Renal cortex interstitium (tissue), 11 donors: ENCODE measurements around the gene TADA2A. TPM values are rescaled to one million over a fixed set of nuclear protein-coding genes. Genes with fewer than 3 reads are reported as not detected.

Experiments used
- DNase-seq, 11 donors: peaks; one replicate each; pipeline ENCODE4 v3.0.0-alpha.2; 2013; ENCODE audit warnings: low read depth in 9 of 11, low spot score in 4 of 11; ENCODE audit errors: extremely low read depth in 1 of 11
- polyA plus RNA-seq, 3 donors: library from polyadenylated mRNA; unstranded; fragments of 120-200 nt; gene quantifications; one replicate each; pipeline ENCODE4 v1.2.1, GENCODE V29; 2013; ENCODE audit not compliant: insufficient read length in 3 of 3

The TADA2A gene
- polyA plus RNA-seq, 3 donors, result 23.9 to 27.0 (median 25.0) TPM

DNA sequence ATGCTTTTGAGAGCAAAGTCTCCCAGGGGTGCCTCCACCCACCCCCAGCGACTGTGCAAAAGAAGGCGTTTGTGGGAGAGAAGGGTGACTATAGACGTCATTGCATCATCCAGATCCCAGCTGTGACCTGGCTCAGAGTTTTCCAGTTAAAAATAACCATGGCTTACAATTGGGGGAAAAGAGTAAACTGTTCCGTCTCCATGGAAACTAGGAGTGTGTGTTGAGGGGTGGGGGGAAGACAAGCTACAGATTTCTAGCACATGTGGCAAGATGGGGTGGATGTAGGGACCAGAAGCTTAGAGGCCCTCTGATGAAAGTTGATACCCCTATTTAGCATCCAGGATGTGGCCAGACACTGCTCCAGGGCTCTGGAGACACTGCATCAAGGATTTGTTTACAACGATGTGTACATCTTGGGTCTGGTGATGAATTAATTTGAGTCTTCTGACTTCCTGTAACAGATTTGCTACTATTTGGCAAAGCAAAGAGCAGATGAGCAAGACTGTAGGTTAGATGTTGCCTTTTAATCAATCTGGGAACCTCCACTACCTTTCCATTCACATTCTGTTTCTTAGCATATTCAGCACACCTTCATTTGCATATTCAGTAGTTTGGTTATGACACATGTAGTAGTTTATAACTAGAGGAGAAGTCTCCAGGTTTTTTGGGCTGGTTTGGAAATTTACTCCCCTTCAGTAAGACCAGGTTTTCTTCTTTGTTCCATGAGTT lies 76.8 kb downstream of the TADA2A start:
- no peak for DNase-seq

DNA sequence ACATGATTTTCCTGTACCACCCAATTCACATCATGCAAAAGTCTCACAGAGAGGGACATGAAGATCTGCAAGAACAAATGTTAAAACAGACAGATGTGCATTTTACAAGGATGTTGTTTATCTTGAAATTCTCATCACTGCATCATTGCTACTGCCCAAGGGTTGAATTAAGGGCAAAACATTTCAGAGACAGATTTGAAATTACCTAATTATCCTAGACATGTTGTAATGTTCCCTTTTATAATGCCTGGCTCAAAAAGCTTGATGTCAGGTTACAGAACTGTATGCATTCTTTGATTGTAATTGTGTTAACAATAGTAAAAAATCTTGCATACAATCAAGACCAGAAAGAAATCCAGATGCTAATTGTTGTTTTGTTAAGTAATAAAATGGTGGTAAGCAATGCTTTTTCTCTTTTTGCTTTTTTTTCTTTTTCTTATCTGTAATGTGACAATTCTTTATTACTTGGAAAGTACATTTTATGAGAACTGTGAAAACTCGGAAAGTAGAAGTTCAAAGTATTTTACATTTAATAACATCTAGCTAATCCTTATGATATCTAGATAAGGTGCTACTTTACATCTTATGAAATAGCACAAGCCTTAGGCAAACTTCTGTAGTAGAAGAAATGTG lies 79.4 kb downstream of the TADA2A start:
- no peak for DNase-seq

DNA sequence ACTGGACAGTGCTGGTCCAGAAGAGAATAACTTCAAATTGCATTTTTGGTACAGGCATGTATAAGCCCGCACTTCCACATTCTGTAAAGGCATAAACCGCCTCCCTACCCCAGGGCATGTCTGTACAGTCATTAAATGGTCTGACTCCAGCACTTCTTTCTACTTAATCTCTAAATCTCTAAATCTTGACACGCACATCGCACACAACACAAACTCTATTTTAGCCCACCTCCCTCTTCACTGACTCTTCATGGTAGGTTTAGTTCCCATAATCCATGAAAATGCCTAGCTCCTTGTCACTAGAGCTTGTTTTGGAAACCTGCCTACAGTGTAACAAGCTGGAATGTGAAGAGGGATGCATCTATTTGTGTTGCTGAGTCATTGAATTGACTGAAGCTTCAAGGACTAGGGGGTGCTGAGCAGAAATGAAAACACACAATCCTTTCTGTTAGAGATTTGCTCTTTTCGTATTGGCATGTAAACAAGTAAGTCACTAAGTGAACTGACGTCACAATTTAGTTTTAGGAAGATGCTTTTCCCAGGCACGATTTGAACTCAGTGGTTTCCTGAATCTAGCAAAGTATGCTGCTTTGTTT lies 81.4 kb downstream of the TADA2A start:
- peak in 3 of 11 donors; percentile 57 to 61 (median 59) for DNase-seq

DNA sequence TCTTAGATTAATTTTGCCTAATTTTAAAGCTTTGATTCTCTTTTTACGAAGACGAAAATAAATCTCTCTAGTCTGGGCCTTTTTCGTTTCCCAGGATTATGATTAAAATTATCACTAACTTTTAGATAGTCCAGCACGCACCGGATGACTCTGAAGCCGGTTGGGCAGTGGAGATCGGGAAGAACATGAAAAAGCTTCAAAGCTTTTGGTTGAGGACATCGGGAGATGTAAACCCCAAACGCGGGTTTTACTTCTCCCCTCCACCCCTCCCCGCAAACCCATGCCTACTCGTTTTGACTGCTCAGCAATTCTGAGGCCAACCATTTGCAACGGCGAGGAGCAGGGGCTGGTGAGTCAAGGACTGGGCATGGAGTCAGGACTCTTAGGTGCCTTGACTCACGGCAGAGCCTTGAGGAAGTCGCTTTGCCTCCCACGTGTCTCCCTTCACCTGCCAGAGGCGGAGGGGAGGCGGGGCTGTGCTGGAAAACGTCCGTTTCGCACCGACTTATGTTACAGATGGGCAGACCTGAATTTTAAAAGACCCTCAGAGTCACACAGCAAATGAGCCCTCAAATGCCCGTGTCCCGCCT lies 82.0 kb downstream of the TADA2A start:
- DNase-seq, result peak in 4 of 11 donors; percentile 39 to 48 (median 44)

DNA sequence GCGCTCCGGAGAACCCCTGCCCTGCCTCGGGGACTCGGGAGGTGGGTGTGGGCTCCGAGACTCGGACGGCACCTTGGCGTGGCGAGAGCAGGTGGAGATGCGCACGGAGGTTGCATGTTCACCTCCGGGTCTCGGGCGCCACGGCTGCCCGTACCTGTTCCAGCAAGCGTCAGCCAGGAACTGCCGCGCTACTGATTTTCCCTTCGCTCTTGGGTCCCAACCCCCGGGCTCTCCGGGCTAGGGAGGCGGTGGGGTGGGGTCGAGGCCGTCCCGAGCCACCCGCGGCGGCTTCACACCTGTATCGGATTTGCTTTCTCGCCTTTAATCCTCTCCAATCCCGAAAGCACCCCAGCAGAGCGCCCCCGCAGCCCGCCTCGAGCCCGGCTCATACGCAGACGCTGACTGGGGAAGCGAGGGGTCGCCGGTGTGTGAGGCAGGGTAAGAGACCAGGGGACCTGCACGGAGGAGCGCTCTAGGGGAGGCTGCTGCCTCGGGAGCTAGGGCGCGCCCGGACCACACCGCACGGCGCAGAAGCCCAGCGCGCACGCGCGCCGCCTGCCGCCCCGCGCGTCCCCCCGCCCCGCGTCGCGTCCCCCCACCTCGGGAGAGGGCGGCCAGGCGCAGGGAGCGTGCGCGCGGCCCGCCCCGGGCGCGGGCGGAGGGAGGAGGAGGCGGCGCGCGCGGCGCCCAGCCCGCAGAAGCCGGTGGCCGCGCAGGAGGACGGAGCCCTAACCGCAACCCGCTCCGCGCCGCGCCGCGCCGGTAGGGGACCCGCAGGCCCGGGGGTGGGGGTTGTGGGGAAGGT lies 82.7 kb downstream of the TADA2A start, which contains the start of gene DUSP14:
Gene DUSP14, plus strand, starts transcription at position 695 of the 805 bp plus-strand sequence. CDS start 22,382 bp downstream, outside the sequence.
- peak in 10 of 11 donors; percentile 56 to 86 (median 81) for DNase-seq

DNA sequence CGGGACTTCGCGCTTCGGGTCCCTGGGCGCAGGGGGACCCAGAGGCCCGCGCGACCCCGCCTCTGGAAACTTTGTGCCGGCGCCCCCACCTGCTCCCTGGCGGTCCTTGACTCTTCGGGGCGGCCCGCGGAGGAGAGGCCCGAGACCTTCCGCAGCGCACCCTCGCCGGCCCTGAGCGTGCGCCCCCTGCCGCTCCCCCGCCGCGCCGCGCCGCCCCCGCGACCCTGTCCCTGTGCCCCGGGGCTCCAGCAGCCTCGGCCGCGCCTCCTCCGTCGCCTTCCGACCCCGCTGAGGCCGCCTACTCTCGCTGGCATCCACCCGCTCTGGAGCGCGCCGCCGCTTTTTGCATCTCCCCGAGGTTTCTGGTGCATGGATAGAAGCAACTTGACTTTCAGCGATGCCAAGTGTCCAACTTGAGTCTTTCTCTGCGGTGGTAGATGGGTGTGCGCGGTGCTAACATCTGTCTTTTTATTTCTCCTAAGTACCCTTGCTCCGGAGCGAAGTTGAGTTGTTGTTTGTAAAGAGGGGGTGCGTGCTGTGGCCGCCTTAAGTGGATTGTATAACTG lies 83.4 kb downstream of the TADA2A start:
- peak in 5 of 11 donors; percentile 35 to 65 (median 64) for DNase-seq

DNA sequence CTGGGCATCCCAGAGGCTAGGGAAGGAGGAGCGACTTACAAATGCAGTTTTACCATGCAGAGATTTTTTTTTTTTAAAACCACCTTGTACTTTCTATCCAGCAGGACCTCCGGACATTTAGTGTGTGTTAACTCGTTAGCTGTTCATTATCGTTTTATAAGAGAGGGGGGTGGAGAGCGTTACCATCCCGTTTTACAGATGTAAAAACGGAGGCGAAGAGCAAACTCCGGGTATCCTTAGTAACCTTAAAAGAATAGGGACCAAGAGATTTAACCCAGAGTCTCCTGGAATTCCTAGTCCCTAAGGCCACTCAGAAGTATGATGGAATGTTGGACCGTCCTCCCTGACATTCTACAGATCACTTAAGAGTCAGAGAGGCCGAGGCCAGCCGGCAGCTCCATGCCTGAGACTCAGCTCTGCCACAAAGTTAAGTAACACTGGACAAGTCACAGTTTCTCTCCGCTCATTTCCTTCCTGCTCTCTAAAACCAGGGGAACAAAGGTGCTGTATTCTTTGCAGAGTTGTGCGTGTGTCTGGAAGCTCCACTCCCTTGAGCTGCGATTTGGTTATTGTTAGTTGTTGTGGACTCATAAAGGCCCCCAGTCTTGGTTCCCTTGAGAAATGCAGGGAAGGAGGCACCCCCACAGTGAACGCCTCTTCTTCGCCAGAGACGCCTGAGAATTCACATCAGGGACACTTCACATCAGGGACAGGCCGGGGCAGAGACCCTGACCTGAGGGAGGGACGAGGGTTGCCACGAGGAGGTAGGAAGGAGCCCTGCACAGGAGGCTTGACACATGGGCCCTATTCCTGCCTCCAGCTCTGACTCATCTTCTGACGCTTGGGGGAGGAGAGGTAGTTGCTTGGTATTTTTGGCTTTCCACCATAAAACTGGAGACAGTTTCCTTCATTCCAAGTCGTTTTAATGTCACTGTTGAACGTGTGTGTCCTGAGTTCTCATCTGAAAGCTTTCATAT lies 84.2 kb downstream of the TADA2A start:
- peak in 1 of 11 donors; percentile 17 for DNase-seq

DNA sequence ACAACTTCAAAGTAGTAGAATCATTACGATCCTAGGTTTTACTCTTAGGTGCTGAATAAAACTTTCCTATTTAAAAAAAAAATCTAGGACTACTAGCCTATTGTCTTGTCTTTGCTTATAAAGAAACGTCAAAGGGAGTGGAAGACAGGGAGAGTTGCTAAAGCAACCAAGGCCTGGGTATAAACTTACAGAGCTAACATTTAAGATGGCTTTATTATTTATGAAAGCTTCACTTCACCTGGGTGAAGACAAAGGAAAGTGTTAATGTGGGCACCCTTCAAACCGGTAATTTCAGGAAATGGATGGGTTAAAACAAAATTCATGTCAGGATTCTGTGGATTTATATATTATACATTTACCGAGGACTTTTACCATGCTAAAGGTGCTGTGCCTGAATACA lies 85.5 kb downstream of the TADA2A start:
- no peak for DNase-seq

DNA sequence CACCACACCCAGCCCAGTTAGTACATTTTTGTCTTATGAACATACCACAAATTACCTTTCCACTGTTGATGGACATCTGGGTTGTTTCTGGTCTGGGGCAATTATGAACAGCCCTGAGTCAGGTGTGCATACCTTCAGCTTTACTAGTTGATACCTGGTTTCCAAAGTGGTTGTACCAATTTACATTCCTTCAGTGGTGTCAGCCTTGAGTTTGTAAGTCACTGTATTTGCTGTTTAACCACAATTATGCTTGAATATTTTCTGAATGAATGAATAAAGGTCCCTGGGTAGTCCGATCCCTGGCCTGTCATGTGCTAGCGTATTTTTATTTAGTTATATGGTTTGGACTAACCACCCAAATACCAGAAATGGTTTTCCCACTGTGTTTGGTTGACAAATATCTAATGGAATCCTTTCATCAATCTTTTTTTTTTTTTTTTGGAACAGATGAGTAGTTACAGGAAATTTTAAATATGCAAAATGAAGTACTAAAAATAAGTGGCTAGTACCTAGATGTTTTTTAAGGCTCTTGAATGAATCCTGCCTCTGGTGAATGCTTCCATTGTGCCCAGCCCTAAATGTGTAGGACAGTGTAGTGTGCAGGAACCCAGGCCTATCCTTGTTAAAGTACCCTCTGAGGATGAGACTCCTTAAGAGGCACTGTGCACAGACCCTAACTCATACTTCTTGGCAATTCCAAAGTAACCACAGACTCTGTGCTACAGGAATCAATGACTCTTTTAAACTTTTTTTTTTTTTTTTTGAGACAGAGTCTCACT lies 86.8 kb downstream of the TADA2A start:
- DNase-seq, result no peak

DNA sequence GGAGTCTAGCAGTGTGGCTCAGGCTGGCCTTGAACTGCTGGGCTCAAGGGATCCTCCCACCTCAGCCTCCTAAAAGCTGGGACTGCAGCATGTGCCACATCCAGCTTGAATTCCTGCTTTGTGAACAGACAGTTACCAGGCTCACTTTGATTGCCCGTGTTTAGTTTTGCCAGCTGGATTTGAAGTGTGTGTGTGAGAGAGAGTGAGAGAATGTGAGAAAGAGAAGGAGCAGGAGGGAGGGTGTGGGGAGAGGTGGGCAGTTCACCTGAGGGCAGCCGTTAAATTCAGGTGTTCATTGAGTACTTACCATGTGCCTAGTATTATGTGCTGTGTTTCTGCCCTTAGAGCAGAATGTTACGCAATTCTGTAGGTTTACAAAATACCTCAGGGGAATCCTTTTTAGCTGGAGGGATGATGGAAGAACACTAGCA lies 87.7 kb downstream of the TADA2A start:
- DNase-seq, result no peak

DNA sequence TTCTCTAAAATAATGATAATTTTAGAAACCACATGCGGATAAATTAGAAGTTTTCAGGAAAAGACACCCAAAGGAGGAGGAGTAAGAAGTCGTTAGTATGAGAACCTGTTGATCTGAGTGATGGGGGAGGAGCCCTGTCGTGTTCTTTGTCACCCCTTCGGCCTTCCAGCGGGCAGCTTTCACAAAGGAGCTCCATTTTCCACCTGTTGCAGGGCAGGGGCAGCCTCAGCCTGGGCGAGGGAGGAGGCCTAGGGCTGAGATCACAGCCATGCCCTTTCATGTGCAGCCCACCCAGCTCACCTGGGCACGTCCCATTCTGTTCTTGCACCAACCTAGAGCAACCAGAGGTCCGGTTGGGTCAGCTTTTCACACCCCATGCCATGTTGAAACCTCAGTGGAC lies 88.3 kb downstream of the TADA2A start:
- no peak for DNase-seq

DNA sequence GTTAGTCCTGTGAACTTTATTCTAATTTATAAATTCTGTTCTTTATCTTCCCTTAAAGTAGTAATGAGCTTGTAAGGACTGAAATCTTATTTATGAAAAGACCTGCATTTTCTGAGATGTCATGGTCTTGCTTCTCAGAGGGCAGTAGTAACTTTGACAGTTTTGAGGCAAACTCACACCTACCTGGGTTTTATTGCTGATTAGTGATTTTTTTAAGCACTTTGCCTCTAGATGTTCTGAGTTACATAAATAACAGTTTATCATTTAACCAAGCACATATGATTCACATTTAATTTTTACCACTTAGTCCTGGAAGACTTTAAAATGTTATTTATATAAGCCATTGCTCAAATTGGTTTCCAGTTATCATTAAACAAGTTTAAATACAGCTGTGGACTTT lies 93.7 kb downstream of the TADA2A start:
- DNase-seq, result no peak

DNA sequence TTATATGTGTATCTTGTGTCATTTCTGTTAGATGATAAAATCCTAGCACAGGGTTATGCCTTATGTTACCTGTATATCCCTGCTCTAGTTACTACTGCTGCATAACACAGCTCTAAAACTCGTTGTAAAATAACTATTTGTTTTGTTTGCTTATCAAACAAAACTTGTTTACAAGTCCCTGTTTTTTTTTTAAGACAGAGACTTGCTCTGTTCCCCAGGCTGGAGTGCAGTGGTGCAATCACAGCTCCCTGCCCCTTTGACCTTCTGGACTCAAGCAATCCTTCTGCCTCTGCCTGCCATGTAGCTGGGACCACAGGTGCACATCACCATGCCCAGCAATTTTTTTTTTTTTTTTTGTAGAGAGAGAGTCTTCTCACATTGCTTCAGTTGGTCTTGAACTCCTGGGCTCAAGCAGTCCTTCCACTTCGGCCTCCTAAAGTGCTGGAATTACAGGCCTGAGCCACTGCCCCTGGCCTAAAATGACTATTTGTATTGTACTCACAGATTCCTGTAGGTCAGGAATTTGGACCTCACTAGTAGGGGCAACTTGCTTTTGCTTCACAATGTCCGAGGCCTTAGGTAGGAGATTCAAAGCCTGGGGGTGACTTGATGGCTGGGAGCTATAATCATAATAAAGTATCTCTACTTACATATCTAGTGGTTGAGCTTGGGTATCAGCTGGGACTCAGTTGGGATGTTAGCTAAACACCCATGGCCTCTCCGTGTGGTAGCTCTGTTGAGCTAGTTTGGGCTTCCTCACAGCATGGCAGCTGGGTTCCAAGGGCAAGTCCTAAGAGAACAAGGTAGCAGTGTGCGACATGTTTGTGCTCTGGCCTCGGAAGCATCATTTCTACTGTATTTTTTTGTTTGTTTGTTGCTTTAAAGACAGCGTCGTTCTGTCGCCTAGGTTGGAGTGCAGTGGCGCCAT lies 95.6 kb downstream of the TADA2A start:
- no peak for DNase-seq

DNA sequence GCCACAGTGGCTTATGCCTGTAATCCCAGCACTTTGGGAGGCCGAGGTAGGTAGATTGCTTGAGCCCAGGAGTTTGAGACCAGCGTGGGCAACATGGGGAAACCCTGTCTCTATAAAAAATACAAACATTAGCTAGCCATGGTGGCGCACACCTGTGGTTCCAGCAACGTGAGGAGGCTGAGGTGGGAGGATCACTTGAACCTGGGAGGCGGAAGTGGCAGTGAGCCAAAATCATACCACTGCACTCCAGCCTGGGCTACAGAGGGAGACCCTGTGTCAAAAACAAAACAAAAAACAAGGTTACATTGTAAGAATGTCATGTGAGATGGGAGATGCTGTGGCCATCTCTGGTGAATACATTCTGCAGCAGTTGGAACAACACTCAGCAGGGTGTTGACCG lies 96.5 kb downstream of the TADA2A start:
- DNase-seq, result no peak

DNA sequence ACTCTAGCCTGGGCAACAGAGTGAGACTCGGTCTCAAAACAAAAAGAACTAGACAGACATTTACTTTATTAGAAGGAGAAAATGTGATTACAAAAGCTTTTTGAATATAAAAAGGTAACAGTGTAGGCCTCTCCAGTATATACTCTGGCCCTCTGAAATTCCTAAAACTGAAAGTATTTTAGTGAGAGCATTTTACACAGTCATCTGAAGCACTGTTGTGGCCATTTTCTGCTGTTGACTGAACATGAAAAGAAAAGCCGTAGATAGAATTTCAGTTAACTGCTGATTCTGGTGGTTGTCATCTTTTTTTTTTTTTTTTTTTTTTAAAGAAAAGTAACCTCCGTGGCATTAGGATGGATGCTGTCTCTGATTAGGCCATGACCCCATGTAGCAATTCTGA lies 98.6 kb downstream of the TADA2A start:
- DNase-seq, result no peak

DNA sequence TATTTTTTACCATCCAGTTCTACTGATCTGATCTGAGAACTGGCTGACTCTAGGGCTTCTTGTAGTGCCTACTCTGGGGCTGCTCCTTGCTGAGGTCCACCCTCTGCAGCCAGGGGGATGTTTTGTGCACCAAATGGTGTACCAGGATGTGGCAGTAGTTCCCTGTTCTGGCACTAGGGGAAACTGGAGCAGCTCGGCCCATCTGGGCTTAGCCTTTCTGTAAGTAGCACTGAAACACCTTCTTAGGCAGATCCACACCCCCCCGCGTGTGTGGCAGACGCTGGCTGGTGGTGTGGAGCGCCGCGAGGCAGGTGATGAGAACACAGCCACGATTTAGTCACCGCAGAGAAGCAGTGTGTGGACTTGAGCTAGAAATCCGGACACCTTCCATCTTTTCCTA lies 100.0 kb downstream of the TADA2A start:
- DNase-seq, result no peak
